GM21423 (cell line): Measurements from ENCODE around the gene TAF8.

ENCODE experiments used
- ATAC-seq: cut with Tn5 transposase; IDR thresholded peaks from one replicate; pipeline ENCODE4 v1.9.1; 2021; ENCODE audit warnings: mild to moderate bottlenecking, moderate library complexity; ENCODE audit not compliant: unreplicated experiment

The TAF8 gene

DNA sequence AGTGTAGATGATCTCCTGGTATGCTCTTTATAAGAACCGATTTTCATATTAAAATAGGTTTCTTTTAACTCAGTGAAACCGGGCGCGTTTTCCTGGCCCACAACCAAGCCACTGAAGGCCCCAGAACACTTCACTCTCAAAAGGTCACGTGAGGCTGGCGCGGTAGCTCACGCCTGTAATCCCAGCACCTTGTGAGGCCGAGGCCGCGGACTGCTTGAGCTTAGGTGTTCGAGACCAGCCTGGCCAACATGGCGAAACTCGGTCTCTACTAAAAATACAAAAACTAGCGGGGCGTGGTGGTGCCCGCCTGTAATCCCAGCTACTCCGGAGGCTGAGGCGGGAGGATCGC, 402 bp upstream of the TAF8 start:
- no peak for ATAC-seq

DNA sequence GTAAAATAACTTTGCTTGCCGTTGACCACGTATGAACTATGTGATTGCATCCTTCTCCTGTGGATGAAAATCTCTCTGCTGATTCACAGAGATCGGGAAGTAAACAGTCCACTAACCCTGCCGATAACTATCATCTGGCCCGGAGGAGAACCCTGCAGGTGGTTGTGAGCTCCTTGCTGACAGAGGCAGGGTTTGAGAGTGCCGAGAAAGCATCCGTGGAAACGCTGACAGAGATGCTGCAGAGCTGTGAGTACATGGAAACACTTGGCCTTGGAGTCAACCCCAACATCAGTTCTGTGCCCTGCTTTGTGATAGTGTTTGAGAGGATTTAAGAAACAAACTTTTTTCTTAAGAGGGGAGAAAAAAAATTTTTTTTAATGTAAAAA, 937 bp downstream of the TAF8 start:
- ATAC-seq = no peak

- ATAC-seq = no peak
Measured at GRCh38 chr6:42053601-42054000, 3.3 kb downstream of the TAF8 start.

DNA sequence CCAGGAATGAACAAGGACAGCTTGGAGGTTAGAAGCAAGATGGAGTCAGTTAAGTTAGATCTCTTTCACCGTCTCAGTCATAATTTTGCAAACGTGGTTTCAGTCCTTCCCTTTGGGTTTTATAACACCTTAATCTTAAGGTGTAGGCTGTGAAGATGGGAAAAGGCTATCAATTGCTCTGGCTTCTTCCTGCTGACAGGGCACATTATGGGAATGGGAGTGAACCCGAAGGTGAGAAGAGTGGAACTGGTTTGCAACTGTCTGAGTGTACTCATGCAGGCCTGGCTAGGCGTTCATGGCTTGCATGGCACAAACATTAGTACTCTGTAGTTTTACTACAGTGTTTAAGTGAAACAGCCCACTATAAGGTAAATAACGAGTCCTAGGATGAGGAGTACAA, 9.4 kb downstream of the TAF8 start:
- no peak for ATAC-seq

DNA sequence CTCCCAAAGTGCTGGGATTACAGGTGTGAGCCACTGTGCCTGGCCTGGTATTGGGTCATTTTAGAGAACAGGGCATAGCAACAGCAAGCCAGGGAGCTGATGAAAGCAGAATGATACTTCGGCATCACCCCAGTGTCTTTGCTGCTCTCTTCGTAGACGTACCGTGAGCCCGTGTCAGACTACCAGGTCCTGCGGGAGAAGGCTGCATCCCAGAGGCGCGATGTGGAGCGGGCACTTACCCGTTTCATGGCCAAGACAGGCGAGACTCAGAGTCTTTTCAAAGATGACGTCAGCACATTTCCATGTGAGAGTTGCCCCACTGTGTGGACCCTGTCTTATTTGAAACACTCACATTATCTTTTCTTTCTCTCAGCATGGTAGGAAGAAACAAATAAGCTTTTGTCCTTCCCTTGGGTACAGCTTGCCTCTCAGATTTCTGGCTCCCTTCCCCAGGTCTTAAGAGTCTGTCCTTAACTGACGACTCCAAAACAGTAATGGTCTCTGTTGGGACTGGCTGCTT, 15.9 kb downstream of the TAF8 start:
- ATAC-seq = no peak

DNA sequence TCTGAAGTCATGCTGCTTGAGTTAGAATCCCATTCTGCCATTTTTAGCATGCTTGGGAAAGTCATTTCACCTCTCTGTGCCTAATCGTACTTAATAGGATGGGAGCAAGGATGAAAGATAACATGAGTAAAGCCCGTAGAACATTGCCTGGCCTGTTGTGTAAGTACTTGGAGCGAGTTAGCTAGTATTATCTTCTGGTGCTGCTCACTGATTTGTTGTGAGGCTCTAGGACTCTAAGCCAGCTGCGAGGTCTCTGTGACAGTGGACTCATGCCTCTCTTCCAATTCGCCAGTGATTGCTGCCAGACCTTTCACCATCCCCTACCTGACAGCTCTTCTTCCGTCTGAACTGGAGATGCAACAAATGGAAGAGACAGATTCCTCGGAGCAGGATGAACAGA, 17.8 kb downstream of the TAF8 start:
- ATAC-seq = no peak

DNA sequence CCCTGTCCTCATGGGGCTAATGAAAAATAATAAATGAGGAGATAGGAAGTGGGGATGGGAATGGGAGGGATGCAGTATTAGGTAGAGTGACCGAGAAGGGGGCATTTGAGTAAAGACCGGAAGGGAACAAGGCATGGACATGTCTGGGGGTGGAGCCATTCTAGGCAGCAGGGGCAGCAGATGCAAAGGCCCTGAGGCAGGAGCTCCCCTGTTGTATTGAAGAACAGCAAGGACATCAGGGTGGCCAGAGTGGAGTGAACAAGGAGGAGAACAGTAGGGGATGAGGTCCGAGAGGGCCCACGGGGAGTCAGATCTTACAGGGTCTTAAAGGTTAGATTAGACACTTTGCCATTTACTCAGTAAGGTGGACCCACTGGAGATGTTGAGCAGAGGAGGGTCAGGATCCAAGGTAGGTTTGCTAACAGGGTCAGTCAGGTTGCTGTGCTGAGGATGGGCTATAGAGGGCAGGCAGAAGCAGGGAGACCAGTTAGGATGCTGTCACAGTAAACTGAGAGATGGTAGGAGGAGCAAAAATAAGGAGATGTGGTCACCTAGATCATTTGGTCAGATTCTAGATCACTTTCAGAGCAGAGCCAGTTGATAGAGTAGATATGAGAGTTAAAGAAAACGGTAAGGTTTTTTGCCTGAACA, 18.7 kb downstream of the TAF8 start:
- ATAC-seq = no peak

- ATAC-seq = no peak
Measured at GRCh38 chr6:42071881-42072583, 21.7 kb downstream of the TAF8 start.

- ATAC-seq = no peak
Measured at GRCh38 chr6:42073287-42073686, 23.0 kb downstream of the TAF8 start.

- ATAC-seq = no peak
Measured at GRCh38 chr6:42075159-42075838, 25.0 kb downstream of the TAF8 start.

DNA sequence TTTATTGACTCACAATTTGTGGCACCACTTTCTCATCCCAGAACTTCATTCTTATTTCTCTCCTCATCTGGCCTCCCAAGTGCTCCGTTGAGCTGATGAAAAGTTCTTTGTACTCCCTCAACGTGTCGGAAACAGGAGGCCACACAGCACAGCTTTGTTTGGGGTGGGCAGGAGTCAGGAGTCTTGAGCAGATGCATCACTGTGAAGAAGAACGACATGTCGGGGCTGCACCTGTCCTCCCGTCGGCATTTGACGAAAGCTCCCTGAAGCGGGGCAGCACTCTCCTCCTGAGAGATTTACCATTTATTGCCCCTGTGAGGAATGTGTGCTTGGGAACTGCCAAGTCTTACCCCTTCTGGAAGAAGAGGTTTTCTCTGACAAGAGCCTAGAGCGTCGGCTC, 28.1 kb downstream of the TAF8 start:
- no peak for ATAC-seq

- no peak for ATAC-seq
Measured at GRCh38 chr6:42079941-42080464, 29.7 kb downstream of the TAF8 start.

DNA sequence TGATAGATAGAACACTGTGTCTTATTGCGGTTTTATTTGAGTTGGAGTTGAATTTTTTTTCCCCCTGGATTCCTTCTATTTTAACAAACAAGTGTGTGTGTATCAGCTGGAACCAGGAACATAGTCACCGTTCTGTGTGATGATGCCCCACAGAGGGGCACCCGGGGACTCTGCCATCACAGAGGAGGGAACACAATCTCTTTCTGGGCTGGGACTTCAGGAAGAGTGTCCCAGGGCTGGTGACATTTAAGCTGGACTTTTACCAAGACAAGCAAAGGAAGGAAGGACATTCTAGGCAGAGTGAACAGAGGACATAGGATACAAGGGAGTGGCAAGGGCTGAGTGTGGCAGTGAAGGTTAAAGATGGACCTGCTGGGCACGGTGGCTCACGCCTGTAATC, 33.2 kb downstream of the TAF8 start:
- ATAC-seq = no peak

- ATAC-seq = no peak
Measured at GRCh38 chr6:42084889-42085288, 34.6 kb downstream of the TAF8 start.

DNA sequence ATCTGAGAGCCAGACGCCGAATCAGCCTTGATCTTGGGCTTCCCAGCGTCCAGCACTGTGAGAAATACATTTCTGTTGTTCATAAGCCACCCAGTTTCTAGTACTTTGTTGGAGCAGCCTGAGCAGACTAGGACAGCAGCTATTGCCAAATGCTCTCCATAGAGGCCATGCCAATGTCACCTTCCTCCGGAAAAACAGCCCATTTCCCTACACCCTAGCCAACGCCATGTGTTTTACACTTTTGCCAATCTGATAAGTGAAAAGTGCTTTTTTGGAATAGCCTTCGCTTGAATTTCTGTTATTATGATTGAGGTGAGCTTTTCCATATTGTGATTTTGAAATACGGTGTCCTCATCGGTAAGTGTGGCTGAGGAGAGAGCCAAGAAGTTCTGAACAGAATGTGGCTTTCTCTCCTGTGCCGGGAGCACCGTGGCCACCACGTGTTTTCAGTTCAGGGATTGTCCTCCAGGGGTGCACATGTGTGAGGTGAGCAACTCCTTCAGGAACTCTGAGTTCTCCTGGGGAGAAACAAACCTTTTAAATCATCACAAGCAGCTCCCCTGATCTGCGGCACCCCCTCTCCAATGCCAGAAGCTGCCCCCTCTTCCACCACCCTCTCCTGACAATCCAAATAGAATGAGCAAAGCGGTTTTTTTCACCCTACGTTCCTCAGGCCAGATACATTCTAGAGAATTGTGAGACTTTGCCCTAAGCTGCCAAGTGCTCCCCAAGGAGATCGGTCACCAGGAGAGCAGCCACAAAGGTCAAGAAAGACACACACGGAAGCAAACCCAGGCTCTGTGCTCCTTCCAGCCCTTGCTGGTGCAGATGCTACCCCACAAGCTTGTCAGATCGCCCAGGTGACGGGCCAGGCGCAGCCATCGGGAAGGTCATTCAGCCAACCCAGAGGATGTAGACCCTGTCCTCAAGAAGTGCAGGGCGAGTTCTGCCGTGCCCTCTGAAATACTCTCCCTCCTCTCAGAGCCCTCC, 36.0 kb downstream of the TAF8 start:
- no peak for ATAC-seq

- ATAC-seq = no peak
Measured at GRCh38 chr6:42088101-42088591, 37.8 kb downstream of the TAF8 start.

GRCh38 chr6:42090819-42091717, 40.7 kb downstream of the TAF8 start:
- no peak for ATAC-seq

DNA sequence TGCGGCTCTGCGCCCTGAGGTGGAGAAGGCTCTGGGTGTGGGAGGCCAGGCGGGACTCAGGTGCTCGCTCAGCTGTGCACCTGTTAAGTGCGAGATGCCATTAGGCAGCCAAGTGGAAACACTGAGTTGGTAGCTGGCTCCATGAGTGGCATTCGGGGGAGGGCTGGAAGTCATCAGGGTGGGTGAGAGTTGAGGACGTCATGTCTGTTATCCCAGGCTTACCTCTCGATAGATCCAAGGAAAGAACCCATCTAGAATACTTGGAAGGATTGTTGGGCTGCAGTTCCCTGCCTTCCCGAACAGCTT, 41.3 kb downstream of the TAF8 start:
- ATAC-seq = no peak

GRCh38 chr6:42093582-42094329, 43.4 kb downstream of the TAF8 start:
- ATAC-seq = no peak
